A549 (cell line): Measurements from ENCODE around the gene LDLRAD4. TPM values are rescaled to one million over a fixed set of nuclear protein-coding genes. Genes with fewer than 3 reads are reported as not detected.

Experiments
- ATAC-seq, 2 experiments: fragments of 200-7000 bp in 1 of 2; fragments of >200 bp in 1 of 2; cut with Nextera tagmentation in 1 of 2; cut with Tn5 transposase in 1 of 2; 3 replicates each; pipeline versions ENCODE4 v1.8.0 to v1.9.1; 2018 to 2020; ENCODE audit warnings: mild to moderate bottlenecking in 1 of 2, moderate library complexity in 1 of 2
- CTCF ChIA-PET: fragments of 300-600 bp; sonication (Branson Sonifier 250); formaldehyde crosslinking; extraction: SDS; loops from one replicate; lab custom pipeline; 2021; ENCODE audit warnings: antibody characterized with exemption, inconsistent platforms; lab: Yijun Ruan, JAX
- POLR2A ChIA-PET: fragments of 350-600 bp; formaldehyde crosslinking; extraction: SDS; loops from one replicate; lab custom pipeline; 2021; ENCODE audit warnings: antibody characterized with exemption, inconsistent platforms; lab: Yijun Ruan, JAX
- DNase-seq, 2 experiments: peaks; one replicate each; pipeline versions ENCODE4 v3.0.0 to v3.0.0-alpha.2; 2011 to 2016; ENCODE audit warnings: low read depth in 1 of 2, low spot score in 1 of 2
- FAIRE-seq: peaks from 2 replicates; lab custom pipeline; 2011; peaks lifted over from hg19 to GRCh38; lab: Jason Lieb, UNC
- H3K27ac ChIP-seq, 2 experiments: fragments of >200 bp; sonication (Bioruptor Twin); formaldehyde crosslinking; 3 replicates each; pipeline ENCODE4 v1.5.1; 2016 to 2017
- H3K4me1 ChIP-seq: fragments of >200 bp; sonication (Bioruptor Twin); formaldehyde crosslinking; 3 replicates; pipeline ENCODE4 v1.6.1; 2016
- H3K4me2 ChIP-seq: fragments of >200 bp; sonication (Bioruptor Twin); formaldehyde crosslinking; 3 replicates; pipeline ENCODE4 v1.6.1; 2016
- H3K4me3 ChIP-seq: fragments of >200 bp; sonication (Bioruptor Twin); formaldehyde crosslinking; 3 replicates; pipeline ENCODE4 v1.5.1; 2016
- H3K9me3 ChIP-seq: fragments of >200 bp; sonication (Bioruptor Twin); formaldehyde crosslinking; 3 replicates; pipeline ENCODE4 v1.6.1; 2016
- CEBPB ChIP-seq, 2 experiments: fragments of >200 bp in 1 of 2; sonication (Bioruptor Twin) in 1 of 2; formaldehyde crosslinking in 1 of 2; IDR thresholded peaks; 2 replicates each; pipeline ENCODE4 v1.6.1; 2012 to 2016
- EHF ChIP-seq: fragments of 250-450 bp; sonication (Bioruptor Pico); IDR thresholded peaks from 2 replicates; pipeline ENCODE4 v1.5.0; 2020; ENCODE audit warnings: mild to moderate bottlenecking
- ESRRA ChIP-seq: fragments of 150-350 bp; IDR thresholded peaks from 2 replicates; pipeline ENCODE4 v1.6.1; 2014; ENCODE audit warnings: mild to moderate bottlenecking, low read length, borderline replicate concordance
- FOSL2 ChIP-seq, 2 experiments: fragments of 450-650 bp in 1 of 2; fragments of >200 bp in 1 of 2; sonication (Bioruptor Twin) in 1 of 2; formaldehyde crosslinking; IDR thresholded peaks; 2 replicates each; pipeline versions ENCODE4 v1.5.0 to v1.6.1; 2016 to 2020; ENCODE audit warnings: mild to moderate bottlenecking in 1 of 2, moderate library complexity in 1 of 2
- FOXS1 ChIP-seq: fragments of 250-450 bp; sonication (Bioruptor Pico); IDR thresholded peaks from 2 replicates; pipeline ENCODE4 v1.5.0; 2020; ENCODE audit warnings: mild to moderate bottlenecking, moderate library complexity
- GATA3 ChIP-seq: IDR thresholded peaks from 2 replicates; pipeline ENCODE4 v1.6.1; 2012; ENCODE audit warnings: borderline replicate concordance
- HOXB13 ChIP-seq: fragments of 250-450 bp; sonication (Bioruptor Pico); IDR thresholded peaks from 2 replicates; pipeline ENCODE4 v1.5.0; 2020; ENCODE audit warnings: low read depth, mild to moderate bottlenecking, moderate library complexity
- KDM1A ChIP-seq: fragments of 200-600 bp; sonication (generic); IDR thresholded peaks from 2 replicates; pipeline ENCODE4 v1.6.1; 2016; ENCODE audit warnings: low read depth, mild to moderate bottlenecking
- KDM5A ChIP-seq: fragments of 200-600 bp; sonication (generic); IDR thresholded peaks from 2 replicates; pipeline ENCODE4 v1.6.1; 2016; ENCODE audit warnings: antibody characterized with exemption, mild to moderate bottlenecking
- MAFK ChIP-seq: fragments of 450-650 bp; IDR thresholded peaks from 2 replicates; pipeline ENCODE4 v1.6.1; 2014; ENCODE audit not compliant: partially characterized antibody
- MAZ ChIP-seq: fragments of 150-350 bp; IDR thresholded peaks from 2 replicates; pipeline ENCODE4 v1.6.1; 2014; ENCODE audit warnings: antibody characterized with exemption, low read depth, low read length, borderline replicate concordance
- MYC ChIP-seq: IDR thresholded peaks from 2 replicates; pipeline ENCODE4 v1.6.1; 2012; ENCODE audit warnings: mild to moderate bottlenecking, inconsistent platforms, low read length, improper control_type of control experiment, borderline replicate concordance
- NFE2L2 ChIP-seq: fragments of 150-350 bp; conservative IDR thresholded peaks from 2 replicates; pipeline ENCODE4 v1.6.1; 2014; ENCODE audit warnings: low read length
- NPAS2 ChIP-seq: fragments of 250-450 bp; sonication (Bioruptor Pico); IDR thresholded peaks from 2 replicates; pipeline ENCODE4 v1.8.0; 2022; ENCODE audit warnings: mild to moderate bottlenecking, moderate library complexity, borderline replicate concordance
- POLR2A ChIP-seq: IDR thresholded peaks from 2 replicates; pipeline ENCODE4 v1.6.1; 2012; ENCODE audit warnings: mild to moderate bottlenecking, low read length
- RAD21 ChIP-seq, 2 experiments: fragments of >200 bp in 1 of 2; sonication (Bioruptor Twin) in 1 of 2; formaldehyde crosslinking in 1 of 2; IDR thresholded peaks in 1 of 2; conservative IDR thresholded peaks in 1 of 2; 2 replicates in 1 of 2; 3 replicates in 1 of 2; pipeline ENCODE4 v1.6.1; 2012 to 2018; ENCODE audit warnings: inconsistent platforms in 1 of 2
- SMC3 ChIP-seq: fragments of >200 bp; sonication (Bioruptor Twin); formaldehyde crosslinking; IDR thresholded peaks from 3 replicates; pipeline ENCODE4 v1.6.1; 2018; ENCODE audit warnings: inconsistent platforms
- TFCP2L1 ChIP-seq: fragments of 250-450 bp; sonication (Bioruptor Pico); IDR thresholded peaks from 2 replicates; pipeline ENCODE4 v1.5.0; 2021; ENCODE audit warnings: mild to moderate bottlenecking
- TP53 ChIP-seq: fragments of 250-450 bp; sonication (Bioruptor Pico); IDR thresholded peaks from 2 replicates; pipeline ENCODE4 v1.5.0; 2021; ENCODE audit warnings: mild to moderate bottlenecking, moderate library complexity
- ZC3H11A ChIP-seq: fragments of 450-650 bp; IDR thresholded peaks from 2 replicates; pipeline ENCODE4 v1.6.1; 2014; ENCODE audit warnings: antibody characterized with exemption, mild to moderate bottlenecking
- ZSCAN20 ChIP-seq: fragments of 250-450 bp; sonication (Bioruptor Pico); IDR thresholded peaks from 2 replicates; pipeline ENCODE4 v1.8.0; 2022; ENCODE audit warnings: mild to moderate bottlenecking, moderate library complexity
- WGBS: methylation state at CpG from one replicate; pipeline ENCODE4 v1.1.6; 2017; ENCODE audit errors: missing lambda C conversion rate; 5-methylcytosine and 5-hydroxymethylcytosine counted together
- polyA plus RNA-seq, 4 experiments: library from polyadenylated mRNA; depleted of rRNA in 3 of 4; stranded (reverse); fragments of >200 nt; fragmentation: RNase III in 1 of 4; extraction: RNeasy Plus Mini Kit Qiagen cat#74134 plus additional on column Dnase treatment in 1 of 4; gene quantifications; 2 replicates in 3 of 4; 3 replicates in 1 of 4; pipeline ENCODE4 v1.2.3, GENCODE V29; 2011 to 2017
- TF ChIP-seq, protein P1 (sequence below): IDR thresholded peaks from 2 replicates; pipeline ENCODE4 v1.6.1; 2012; ENCODE audit warnings: low read depth, borderline replicate concordance
- TF ChIP-seq, protein P2 (sequence below): fragments of >200 bp; sonication (Bioruptor Twin); formaldehyde crosslinking; IDR thresholded peaks from 3 replicates; pipeline ENCODE4 v1.6.1; 2016
- TF ChIP-seq, protein P3 (sequence below): fragments of 150-350 bp; IDR thresholded peaks from 2 replicates; pipeline ENCODE4 v1.6.1; 2014; ENCODE audit warnings: low read depth, mild to moderate bottlenecking, low read length

The LDLRAD4 gene
- polyA plus RNA-seq, 2 of the 4 experiments (the other 2 are of a cell fraction) = 5.2 to 7.6 TPM

DNA sequence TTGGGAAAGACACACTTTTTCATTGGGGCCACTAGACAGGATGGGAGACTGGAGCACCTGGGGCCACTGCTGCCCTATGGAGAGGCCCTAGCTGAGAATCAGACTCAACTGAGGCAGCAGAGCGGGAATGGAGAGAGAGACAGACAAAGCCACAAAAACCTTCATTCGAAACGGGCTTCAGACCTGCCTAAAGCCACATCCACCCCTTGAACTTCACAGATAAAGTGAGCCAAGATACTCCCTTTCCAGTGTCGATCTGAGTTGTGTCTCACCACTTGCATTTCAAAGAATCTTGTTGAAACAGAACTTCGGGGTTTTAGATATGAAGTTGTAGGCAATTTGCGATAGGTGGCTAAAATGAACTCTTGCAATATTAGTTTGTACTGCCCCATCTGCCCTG is 11.3 kb upstream of the LDLRAD4 start:
- Histone ChIP-seq H3K27ac (no peak overlapping the region), H3K9me3 (no peaks in the 10 kb centered on the region), H3K4me2 (no peak overlapping the region), H3K4me1 (no peaks in the 10 kb centered on the region), H3K4me3 (no peak overlapping the region)
- ChIA-PET CTCF (no interaction called here), POLR2A (no interaction called here)
- FAIRE-seq = no peak
- TF ChIP-seq NFE2L2 (no peak), SMC3 (no peak), NPAS2 (CRISPR knock-in tag) (no peak), ZSCAN20 (no peak), RAD21 (conservative IDR thresholded peaks at IDR 0.05 in 1 of 2, IDR thresholded peaks at IDR 0.05 in 1 of 2) (no peak), FOSL2 (IDR thresholded peaks at IDR 0.05) (no peak), FOSL2 (CRISPR knock-in tag; IDR thresholded peaks at IDR 0.05) (no peak), KDM1A (no peak)
- TF ChIP-seq, protein P1, sequence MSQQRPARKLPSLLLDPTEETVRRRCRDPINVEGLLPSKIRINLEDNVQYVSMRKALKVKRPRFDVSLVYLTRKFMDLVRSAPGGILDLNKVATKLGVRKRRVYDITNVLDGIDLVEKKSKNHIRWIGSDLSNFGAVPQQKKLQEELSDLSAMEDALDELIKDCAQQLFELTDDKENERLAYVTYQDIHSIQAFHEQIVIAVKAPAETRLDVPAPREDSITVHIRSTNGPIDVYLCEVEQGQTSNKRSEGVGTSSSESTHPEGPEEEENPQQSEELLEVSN = no peak
- ATAC-seq = no peak
- no peak for DNase-seq
- 59% methylated on average over 6 of the region's 6 CpGs for whole genome bisulfite sequencing

DNA sequence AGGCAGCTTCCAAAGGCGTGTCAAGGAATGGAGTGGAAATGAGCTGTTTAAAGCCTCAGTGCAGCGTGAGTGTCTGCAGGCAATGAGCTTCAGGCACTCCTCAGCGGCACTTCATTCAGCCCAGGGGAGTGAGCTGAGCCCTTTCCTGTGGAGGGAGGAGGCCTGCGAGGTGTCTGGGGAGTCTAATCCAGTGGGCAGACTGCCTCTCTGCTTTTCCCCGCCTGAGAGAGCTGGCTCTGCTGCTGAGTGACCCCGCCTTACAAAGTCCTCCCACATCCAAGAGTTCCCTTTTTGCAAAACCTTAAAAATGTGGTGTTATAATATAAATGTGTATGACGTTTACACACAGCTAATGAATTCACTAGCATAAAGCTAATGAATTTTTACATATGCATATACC is 7.0 kb upstream of the LDLRAD4 start:
- CTCF ChIA-PET = interaction anchor here (1.7 kb wide), 1 partner anchor 319 kb away, joined by 5 read pairs; no protein-coding TSS in a partner anchor
- no peak for FAIRE-seq

DNA sequence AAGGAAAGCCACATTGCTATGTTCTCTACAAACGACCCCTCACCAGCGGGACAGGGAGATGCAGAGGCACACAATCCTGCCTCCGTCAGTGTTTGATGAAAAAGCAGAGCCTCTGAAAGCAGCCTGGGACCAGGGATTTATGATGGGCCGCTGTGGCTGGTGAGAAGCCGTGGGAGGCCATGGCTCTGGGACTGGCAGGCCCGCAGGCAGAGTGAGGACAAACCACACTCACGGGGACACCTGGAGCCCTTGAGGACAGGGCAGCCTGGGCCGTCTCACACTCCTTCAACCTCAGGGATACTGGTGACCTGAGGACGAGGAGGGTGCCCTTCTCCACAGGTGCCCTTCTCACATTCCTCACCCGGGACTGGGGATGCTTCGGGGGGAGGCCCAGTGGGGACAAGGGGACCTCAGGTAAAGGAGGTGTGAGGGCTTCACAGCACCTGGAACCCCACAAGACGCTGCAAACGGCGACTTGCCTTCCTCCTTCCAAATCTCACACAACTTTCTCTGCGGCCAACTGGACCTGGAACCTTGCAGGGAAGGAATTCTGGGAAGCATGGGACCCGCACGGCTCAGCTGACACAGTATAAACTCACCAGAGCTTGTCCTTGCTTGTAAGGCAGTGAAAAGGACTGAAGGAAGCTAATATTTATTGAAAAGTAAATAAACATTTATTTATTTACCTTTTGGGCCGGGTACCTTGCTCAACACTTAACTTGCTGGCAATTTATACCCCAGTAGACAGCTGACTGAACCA is 5.3 kb upstream of the LDLRAD4 start:
- H3K4me1 ChIP-seq = peaks cover 9% of the 10 kb centered on the region; the same call in 1 of the 3 replicates
- CTCF ChIA-PET = interaction anchor here (1.0 to 1.7 kb wide), 3 partner anchors 317 to 326 kb away, joined by 3 to 5 read pairs (median 3); no protein-coding TSS in a partner anchor
- H3K4me3 ChIP-seq = no peak overlapping the region
- WGBS = 53% methylated on average over 12 of the region's 18 CpGs
- H3K9me3 ChIP-seq = no peaks in the 10 kb centered on the region
- TF ChIP-seq MAFK (no peak), HOXB13 (CRISPR knock-in tag) (no peak), RAD21 (conservative IDR thresholded peaks at IDR 0.05 in 1 of 2, IDR thresholded peaks at IDR 0.05 in 1 of 2) (no peak), KDM5A (no peak), FOXS1 (CRISPR knock-in tag) (no peak), CEBPB (IDR thresholded peaks at IDR 0.05) (no peak), GATA3 (no peak), EHF (no peak), ZC3H11A (no peak), MAZ (no peak), TFCP2L1 (CRISPR knock-in tag) (no peak), KDM1A (no peak), ESRRA (no peak)
- TF ChIP-seq, protein P2, sequence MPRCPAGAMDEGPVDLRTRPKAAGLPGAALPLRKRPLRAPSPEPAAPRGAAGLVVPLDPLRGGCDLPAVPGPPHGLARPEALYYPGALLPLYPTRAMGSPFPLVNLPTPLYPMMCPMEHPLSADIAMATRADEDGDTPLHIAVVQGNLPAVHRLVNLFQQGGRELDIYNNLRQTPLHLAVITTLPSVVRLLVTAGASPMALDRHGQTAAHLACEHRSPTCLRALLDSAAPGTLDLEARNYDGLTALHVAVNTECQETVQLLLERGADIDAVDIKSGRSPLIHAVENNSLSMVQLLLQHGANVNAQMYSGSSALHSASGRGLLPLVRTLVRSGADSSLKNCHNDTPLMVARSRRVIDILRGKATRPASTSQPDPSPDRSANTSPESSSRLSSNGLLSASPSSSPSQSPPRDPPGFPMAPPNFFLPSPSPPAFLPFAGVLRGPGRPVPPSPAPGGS = no peak
- TF ChIP-seq, protein P3, sequence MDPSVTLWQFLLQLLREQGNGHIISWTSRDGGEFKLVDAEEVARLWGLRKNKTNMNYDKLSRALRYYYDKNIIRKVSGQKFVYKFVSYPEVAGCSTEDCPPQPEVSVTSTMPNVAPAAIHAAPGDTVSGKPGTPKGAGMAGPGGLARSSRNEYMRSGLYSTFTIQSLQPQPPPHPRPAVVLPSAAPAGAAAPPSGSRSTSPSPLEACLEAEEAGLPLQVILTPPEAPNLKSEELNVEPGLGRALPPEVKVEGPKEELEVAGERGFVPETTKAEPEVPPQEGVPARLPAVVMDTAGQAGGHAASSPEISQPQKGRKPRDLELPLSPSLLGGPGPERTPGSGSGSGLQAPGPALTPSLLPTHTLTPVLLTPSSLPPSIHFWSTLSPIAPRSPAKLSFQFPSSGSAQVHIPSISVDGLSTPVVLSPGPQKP = no peak
- no peak overlapping the region for H3K4me2 ChIP-seq
- no peak for FAIRE-seq
- POLR2A ChIA-PET = no interaction called here
- no peak for ATAC-seq
- DNase-seq = no peak
- H3K27ac ChIP-seq = no peak overlapping the region

More for the DNA sequence above, 7.0 kb upstream of the LDLRAD4 start:
- Histone ChIP-seq H3K4me2 (no peak overlapping the region), H3K4me3 (no peak overlapping the region), H3K27ac (no peak overlapping the region), H3K9me3 (no peaks in the 10 kb centered on the region), H3K4me1 (peaks cover 4% of the 10 kb centered on the region; the same call in 1 of the 3 replicates)
- ATAC-seq (no peak), DNase-seq (no peak)
- 48% methylated on average over 7 of the region's 7 CpGs for WGBS
- POLR2A ChIA-PET = no interaction called here
- TF ChIP-seq POLR2A = no peak
- TF ChIP-seq TP53 (CRISPR knock-in tag) = no peak
- no peak for TF ChIP-seq MYC
- TF ChIP-seq CEBPB (IDR thresholded peaks at IDR 0.05) = no peak
